WI38 (cell line): ENCODE data around the gene TMEM35B.
"Not testable (repeated sequence)": the region's sequence is repeated elsewhere in the genome, so short reads cannot be mapped to it uniquely, and the experiment has no call there.

Source experiments
- H3K4me3 ChIP-seq: 2 replicates; pipeline ENCODE4 v1.5.1; 2011; ENCODE audit warnings: low read depth, mild to moderate bottlenecking, control low read depth, low read length
- CTCF ChIP-seq: IDR thresholded peaks from 2 replicates; pipeline ENCODE4 v1.5.1; 2012; ENCODE audit warnings: low read depth, mild to moderate bottlenecking, control low read depth, low read length

TMEM35B gene

GRCh38 chr1:34965597-34965996, 19.6 kb downstream of the TMEM35B start:
- no peak overlapping the region for H3K4me3 ChIP-seq
- TF ChIP-seq CTCF, result no peak

GRCh38 chr1:34950428-34950827, 34.7 kb downstream of the TMEM35B start:
- no peak for TF ChIP-seq CTCF
- H3K4me3 ChIP-seq, result no peak overlapping the region

- H3K4me3 ChIP-seq, result not testable (repeated sequence)
These were observed 36.4 kb downstream of the TMEM35B start for GRCh38 chr1:34948739-34949138.

GRCh38 chr1:34947641-34948314, 37.4 kb downstream of the TMEM35B start:
- not testable (repeated sequence) for H3K4me3 ChIP-seq

GRCh38 chr1:34946211-34946610, 38.9 kb downstream of the TMEM35B start:
- no peak overlapping the region for H3K4me3 ChIP-seq
- TF ChIP-seq CTCF, result no peak

- H3K4me3 ChIP-seq, result not testable (repeated sequence)
These were observed 43.3 kb downstream of the TMEM35B start for GRCh38 chr1:34941798-34942197.
